ENCODE results near the gene ACTR2.

ACTR2 gene

DNA sequence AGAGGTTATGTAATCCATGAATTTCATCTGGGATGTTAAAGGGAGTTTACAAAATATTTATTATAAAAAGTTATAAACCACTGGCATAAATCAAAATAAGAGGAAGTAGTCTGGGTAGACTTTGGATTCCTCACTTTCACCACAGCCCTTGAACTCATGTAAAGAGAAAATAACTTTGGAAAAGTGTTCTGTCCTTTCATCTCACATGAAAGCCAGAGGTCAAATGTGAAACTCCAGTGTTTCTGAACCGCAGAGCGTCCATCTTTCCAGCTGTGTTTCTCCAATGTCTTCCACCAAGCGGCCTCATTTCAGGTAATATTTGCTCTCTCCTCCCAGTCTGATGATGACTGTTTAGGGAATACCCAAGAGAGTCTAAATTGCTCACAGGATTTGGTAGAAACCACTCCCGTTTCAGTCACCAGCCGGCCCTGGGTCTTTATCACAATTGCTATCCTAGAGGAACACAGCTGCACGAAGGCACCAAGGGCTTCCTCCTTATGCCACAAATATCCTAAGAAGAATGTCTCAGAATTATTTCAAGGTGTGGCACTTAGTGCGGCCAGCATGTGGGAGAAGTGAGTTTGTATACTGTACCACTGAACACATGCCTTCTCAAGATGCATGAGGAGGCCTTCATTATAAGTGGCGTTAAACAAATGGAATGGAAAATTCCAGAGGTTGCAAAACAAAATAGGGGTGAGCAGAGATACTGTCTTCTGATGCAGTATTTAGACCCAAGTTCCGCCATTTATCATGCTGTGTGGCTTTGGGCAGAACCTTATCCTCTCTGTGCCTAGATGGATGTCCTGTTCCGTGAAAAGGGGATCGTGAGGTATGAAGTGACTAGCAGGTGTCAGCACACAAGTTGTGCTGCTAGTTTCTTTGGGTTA, 63.8 kb downstream of the ACTR2 start:
- no peaks in the 10 kb centered on the region for H3K9me3 Mint-ChIP-seq
- H3K27me3 Mint-ChIP-seq: peaks cover 3% of the 10 kb centered on the region
- H3K4me3 Mint-ChIP-seq: no peak overlapping the region
- no peaks in the 10 kb centered on the region for H3K36me3 Mint-ChIP-seq
- no peaks in the 10 kb centered on the region for H3K4me1 Mint-ChIP-seq
- no peak overlapping the region for H3K27ac Mint-ChIP-seq

- Mint-ChIP-seq H3K4me1 (peaks cover 4% of the 10 kb centered on the region), H3K4me3 (no peak overlapping the region), H3K36me3 (no peaks in the 10 kb centered on the region), H3K27me3 (peaks cover 3% of the 10 kb centered on the region), H3K9me3 (no peaks in the 10 kb centered on the region), H3K27ac (no peak overlapping the region)
Observed at GRCh38 chr2:65292106-65292400, 64.4 kb downstream of the ACTR2 start.

DNA sequence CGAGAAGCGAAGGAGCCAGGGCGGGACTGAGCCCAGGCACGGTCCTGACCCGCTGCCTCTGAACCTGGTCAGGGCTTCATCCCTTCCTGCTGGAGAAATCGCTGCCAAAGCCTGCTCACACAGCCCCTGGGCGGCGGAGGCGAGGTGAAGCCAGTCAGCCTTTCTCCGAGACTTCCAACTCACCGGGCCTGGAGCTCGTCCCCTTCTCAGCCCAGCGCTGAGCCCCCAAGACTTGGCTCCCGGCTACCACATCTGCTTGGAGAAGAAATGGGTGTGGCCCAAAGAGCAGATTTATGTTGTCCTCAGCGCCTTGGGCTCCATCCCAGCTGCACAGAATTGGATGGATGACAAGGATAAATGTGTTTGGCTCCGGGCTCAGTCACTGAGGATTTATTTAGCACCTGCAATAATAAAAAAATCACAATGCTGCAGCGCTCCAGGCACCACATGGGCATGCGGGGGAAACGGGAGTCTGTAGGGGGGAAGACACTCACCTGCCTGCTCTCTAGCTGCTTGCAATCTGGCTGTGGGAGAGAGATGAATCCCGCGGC, 64.9 kb downstream of the ACTR2 start:
- H3K27ac Mint-ChIP-seq: no peak overlapping the region
- peaks cover 3% of the 10 kb centered on the region for H3K27me3 Mint-ChIP-seq
- no peaks in the 10 kb centered on the region for H3K36me3 Mint-ChIP-seq
- H3K4me3 Mint-ChIP-seq: no peak overlapping the region
- no peaks in the 10 kb centered on the region for H3K9me3 Mint-ChIP-seq
- peaks cover 4% of the 10 kb centered on the region for H3K4me1 Mint-ChIP-seq

GRCh38 chr2:65293376-65293775, 65.7 kb downstream of the ACTR2 start:
- H3K36me3 Mint-ChIP-seq: no peaks in the 10 kb centered on the region
- H3K4me3 Mint-ChIP-seq: no peak overlapping the region
- H3K27me3 Mint-ChIP-seq: peaks cover 3% of the 10 kb centered on the region
- H3K9me3 Mint-ChIP-seq: no peaks in the 10 kb centered on the region
- H3K27ac Mint-ChIP-seq: no peak overlapping the region
- H3K4me1 Mint-ChIP-seq: peaks cover 4% of the 10 kb centered on the region

DNA sequence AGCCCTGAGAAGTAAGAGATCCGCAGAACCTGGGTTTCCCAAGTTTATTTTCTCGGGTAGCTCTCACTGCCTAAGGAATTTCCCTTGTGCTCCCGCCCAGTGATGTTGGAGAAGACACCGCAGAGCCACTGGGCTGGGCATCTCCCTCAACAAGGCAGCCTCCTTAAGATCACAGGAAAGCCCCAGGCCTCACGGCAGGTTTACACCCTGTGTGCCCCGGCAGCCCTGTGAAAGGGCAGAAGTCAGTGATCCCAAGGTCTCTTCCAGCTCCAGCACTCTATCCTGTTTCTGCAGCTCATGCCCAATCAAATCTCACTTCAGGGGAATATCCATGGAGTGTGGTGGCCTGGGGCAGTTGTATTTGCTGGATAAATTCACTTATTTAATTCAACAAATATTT, 66.5 kb downstream of the ACTR2 start:
- H3K27me3 Mint-ChIP-seq: peaks cover 3% of the 10 kb centered on the region
- no peak overlapping the region for H3K4me3 Mint-ChIP-seq
- H3K27ac Mint-ChIP-seq: no peak overlapping the region
- no peaks in the 10 kb centered on the region for H3K9me3 Mint-ChIP-seq
- H3K4me1 Mint-ChIP-seq: peaks cover 6% of the 10 kb centered on the region
- H3K36me3 Mint-ChIP-seq: no peaks in the 10 kb centered on the region

DNA sequence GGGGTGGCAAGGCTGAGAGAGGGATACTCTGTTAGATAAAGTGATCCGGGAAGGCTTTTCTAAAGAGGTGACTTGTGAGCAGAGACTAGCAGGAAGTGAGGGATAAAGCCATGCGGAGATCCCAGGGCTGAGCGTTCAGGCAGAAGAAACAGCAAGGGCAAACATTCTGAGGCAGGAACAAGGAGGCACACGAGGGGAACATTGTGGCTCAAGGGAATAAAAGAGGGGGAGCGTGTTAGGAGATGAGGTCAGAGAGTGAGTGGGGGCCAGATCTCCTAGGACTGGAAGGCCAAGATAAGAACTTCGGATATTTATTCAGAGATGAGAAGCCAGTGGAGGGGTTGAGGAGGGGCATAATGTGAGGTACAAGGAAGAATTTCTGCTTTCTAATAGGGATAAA, 67.1 kb downstream of the ACTR2 start:
- H3K4me1 Mint-ChIP-seq: peaks cover 11% of the 10 kb centered on the region
- H3K36me3 Mint-ChIP-seq: no peaks in the 10 kb centered on the region
- peaks cover 3% of the 10 kb centered on the region for H3K27me3 Mint-ChIP-seq
- H3K4me3 Mint-ChIP-seq: no peak overlapping the region
- H3K27ac Mint-ChIP-seq: no peak overlapping the region
- no peaks in the 10 kb centered on the region for H3K9me3 Mint-ChIP-seq

DNA sequence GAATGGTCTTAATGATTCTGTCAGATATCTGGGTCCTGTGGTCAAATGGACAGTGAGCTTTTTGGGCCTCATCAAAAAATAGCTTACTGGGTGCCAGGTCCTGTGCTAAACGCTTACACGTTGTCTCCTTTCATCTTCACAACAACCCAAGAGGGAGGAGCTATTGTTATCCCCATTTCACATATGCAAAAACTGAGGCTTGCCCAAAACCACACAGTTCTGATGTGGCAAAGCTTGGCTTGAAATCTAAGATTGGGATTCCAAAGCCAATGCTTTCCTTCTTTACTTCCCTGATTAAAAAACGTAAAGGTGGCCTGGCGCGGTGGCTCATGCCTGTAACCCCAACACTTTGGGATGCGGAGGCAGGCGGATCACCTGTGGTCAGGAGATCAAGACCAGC, 69.3 kb downstream of the ACTR2 start:
- H3K27ac Mint-ChIP-seq: peak overlapping the region; percentile 35
- no peaks in the 10 kb centered on the region for H3K36me3 Mint-ChIP-seq
- H3K4me1 Mint-ChIP-seq: peaks cover 33% of the 10 kb centered on the region
- no peaks in the 10 kb centered on the region for H3K9me3 Mint-ChIP-seq
- no peak overlapping the region for H3K4me3 Mint-ChIP-seq
- peaks cover 3% of the 10 kb centered on the region for H3K27me3 Mint-ChIP-seq

DNA sequence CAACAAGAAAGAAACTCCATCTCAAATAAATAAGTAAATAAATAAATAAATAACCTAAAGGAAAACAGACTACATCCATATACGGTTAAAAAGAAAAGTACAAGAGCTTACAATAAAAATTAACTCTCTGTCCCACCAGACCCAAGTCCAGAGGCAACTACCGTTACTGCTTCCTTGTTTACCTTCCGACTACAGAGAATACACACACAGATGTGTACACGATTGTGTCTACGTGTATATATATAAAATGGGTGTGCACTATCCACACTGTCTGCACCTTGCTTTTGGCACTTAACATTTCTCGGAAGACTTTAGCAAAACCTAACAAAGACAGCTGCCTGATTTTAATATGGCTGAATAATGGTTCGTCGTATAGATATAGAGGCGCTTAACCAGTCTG, 69.9 kb downstream of the ACTR2 start:
- peaks cover 1% of the 10 kb centered on the region for H3K36me3 Mint-ChIP-seq
- H3K27ac Mint-ChIP-seq: no peak overlapping the region
- H3K9me3 Mint-ChIP-seq: no peaks in the 10 kb centered on the region
- peaks cover 39% of the 10 kb centered on the region for H3K4me1 Mint-ChIP-seq
- no peak overlapping the region for H3K4me3 Mint-ChIP-seq
- H3K27me3 Mint-ChIP-seq: peaks cover 3% of the 10 kb centered on the region

DNA sequence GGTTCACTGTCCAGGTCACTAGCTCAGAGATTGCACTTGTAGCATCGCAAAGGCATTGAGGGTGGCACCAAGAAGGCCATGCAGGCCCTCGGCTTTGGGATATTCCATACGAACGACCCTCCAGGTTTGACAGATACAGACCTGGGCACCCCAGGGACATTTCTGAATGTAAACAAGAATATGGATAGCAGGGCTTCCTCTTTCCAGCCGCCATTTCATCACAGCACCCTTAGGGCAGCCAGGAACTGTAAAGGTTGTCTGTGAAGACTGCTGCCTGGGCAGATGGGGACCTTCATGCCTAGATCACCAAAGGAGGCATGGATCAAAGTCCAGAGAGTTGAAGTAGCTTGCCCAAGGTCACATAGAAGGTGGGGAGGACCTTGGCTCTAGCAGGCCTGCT, 70.5 kb downstream of the ACTR2 start:
- H3K9me3 Mint-ChIP-seq: no peaks in the 10 kb centered on the region
- no peak overlapping the region for H3K27ac Mint-ChIP-seq
- no peak overlapping the region for H3K4me3 Mint-ChIP-seq
- peaks cover 2% of the 10 kb centered on the region for H3K36me3 Mint-ChIP-seq
- peaks cover 3% of the 10 kb centered on the region for H3K27me3 Mint-ChIP-seq
- H3K4me1 Mint-ChIP-seq: peaks cover 44% of the 10 kb centered on the region

DNA sequence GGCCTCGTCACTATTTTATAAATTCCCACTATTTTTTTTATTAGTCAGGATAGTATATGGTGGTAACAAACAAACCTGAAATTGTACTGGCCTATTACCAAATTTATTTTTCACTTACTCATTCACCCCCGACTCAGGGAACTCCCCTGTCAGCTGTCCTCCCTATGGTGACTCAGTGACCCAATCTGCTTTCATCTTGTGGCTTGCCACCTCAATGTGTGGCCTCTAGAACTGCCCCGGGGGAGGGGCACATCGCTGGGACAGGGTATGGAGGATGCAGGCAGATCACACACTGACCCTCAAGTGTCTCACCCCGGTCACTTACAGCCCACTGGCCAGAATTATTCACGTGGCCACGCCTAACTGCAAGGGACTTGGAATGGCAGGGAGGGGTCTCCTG, 71.6 kb downstream of the ACTR2 start:
- peaks cover 46% of the 10 kb centered on the region for H3K4me1 Mint-ChIP-seq
- peak overlapping the region; percentile 76 for H3K27ac Mint-ChIP-seq
- peaks cover 4% of the 10 kb centered on the region for H3K27me3 Mint-ChIP-seq
- H3K4me3 Mint-ChIP-seq: peak overlapping the region; percentile 23
- H3K9me3 Mint-ChIP-seq: no peaks in the 10 kb centered on the region
- peaks cover 2% of the 10 kb centered on the region for H3K36me3 Mint-ChIP-seq

- peak overlapping the region; percentile 78 for H3K4me3 Mint-ChIP-seq
- peaks cover 2% of the 10 kb centered on the region for H3K36me3 Mint-ChIP-seq
- no peaks in the 10 kb centered on the region for H3K9me3 Mint-ChIP-seq
- H3K27ac Mint-ChIP-seq: peak overlapping the region; percentile 98
- H3K4me1 Mint-ChIP-seq: peaks cover 46% of the 10 kb centered on the region
- peaks cover 1% of the 10 kb centered on the region for H3K27me3 Mint-ChIP-seq
Observed at GRCh38 chr2:65300134-65300760, 72.6 kb downstream of the ACTR2 start.

DNA sequence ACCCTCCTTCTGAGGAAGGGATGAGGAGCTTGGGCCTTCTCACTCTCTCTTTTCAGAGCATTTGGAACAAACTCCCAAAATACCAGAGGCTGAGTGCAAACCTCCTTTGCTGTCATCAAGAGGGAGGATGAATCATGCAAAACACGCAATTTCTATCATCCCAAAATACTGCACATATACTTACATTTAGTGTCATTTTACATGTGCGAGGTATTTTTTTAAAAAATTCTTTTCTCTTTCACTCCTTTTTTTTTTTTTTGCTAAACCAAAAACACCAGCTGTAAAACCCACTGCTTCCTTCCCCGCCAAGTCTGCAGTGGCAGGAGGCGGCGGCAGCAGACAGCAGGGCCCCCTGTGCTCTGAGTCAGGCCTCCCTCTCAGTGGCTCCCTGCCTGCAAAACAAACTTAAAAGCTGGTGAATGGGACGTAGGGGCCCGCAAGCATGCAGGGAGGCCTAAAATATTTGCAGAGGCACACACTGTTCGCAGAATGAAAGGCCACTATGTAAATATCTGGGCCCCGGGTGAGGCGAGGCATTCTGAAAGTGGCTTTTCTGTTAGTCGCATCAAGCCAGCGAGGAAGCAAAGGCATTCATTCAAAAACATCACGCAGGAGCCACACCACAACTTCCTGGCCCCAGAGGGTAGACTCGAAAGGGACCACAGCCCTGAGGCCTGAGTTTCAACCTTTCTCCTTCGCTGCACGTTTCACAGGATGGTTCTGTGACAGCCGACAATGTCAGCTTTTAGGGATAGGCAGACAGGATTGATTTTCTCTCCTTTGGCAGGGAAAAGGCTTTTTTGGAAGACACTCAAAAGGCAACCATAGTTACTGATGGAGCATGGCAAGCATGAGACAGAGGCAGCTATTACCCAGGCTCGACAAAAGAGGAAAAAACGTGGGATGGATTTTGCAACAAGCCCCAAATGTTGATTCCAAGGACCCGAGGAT, 73.4 kb downstream of the ACTR2 start:
- H3K4me3 Mint-ChIP-seq: peak overlapping the region; percentile 78
- H3K27me3 Mint-ChIP-seq: peaks cover 1% of the 10 kb centered on the region
- H3K36me3 Mint-ChIP-seq: peaks cover 2% of the 10 kb centered on the region
- H3K4me1 Mint-ChIP-seq: peaks cover 46% of the 10 kb centered on the region
- H3K9me3 Mint-ChIP-seq: no peaks in the 10 kb centered on the region
- H3K27ac Mint-ChIP-seq: peak overlapping the region; percentile 98

- Mint-ChIP-seq H3K27me3 (peaks cover 1% of the 10 kb centered on the region), H3K36me3 (peaks cover 2% of the 10 kb centered on the region), H3K4me1 (peaks cover 24% of the 10 kb centered on the region), H3K27ac (no peak overlapping the region), H3K4me3 (no peak overlapping the region), H3K9me3 (no peaks in the 10 kb centered on the region)
Observed at GRCh38 chr2:65305934-65306333, 78.3 kb downstream of the ACTR2 start.

GRCh38 chr2:65309699-65310098, 82.1 kb downstream of the ACTR2 start:
- H3K4me1 Mint-ChIP-seq: peaks cover 4% of the 10 kb centered on the region
- H3K27ac Mint-ChIP-seq: no peak overlapping the region
- H3K36me3 Mint-ChIP-seq: peaks cover 5% of the 10 kb centered on the region

DNA sequence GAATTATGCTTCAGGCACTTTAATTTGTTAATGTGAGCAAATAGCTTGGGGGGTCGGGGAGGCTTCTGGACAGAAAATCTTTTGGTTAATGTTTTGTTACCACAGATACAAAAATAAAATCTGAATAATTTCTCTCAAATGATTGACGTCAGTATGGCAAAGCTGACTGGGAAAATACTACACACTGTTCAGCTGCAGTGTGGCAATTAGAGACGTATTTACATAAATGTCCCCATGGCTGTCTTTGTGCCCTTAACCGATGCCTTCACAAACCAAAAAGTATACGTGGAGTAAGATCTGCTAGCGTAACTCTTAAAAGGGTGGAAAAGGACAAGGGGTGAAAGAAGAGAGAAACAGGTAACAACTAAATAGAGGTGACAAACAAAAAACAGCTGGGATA, 83.4 kb downstream of the ACTR2 start:
- H3K4me1 Mint-ChIP-seq: peaks cover 4% of the 10 kb centered on the region
- no peak overlapping the region for H3K4me3 Mint-ChIP-seq
- H3K27ac Mint-ChIP-seq: no peak overlapping the region
- H3K36me3 Mint-ChIP-seq: peaks cover 5% of the 10 kb centered on the region
- H3K27me3 Mint-ChIP-seq: no peaks in the 10 kb centered on the region
- no peaks in the 10 kb centered on the region for H3K9me3 Mint-ChIP-seq

More at GRCh38 chr2:65309699-65310098, 82.1 kb downstream of the ACTR2 start:
- H3K27me3 Mint-ChIP-seq: no peaks in the 10 kb centered on the region
- H3K4me3 Mint-ChIP-seq: no peak overlapping the region
- no peaks in the 10 kb centered on the region for H3K9me3 Mint-ChIP-seq
